ENCODE results near the gene PTTG1IP.

PTTG1IP gene

GRCh38 chr21:44904141-44904923 is 30.8 kb upstream of the PTTG1IP start:
- peak overlapping the region; percentile 72 for H3K27ac Mint-ChIP-seq
- H3K27me3 Mint-ChIP-seq, result no peaks in the 10 kb centered on the region
- peaks cover 94% of the 10 kb centered on the region for H3K4me1 Mint-ChIP-seq (ENCODE audit: low read depth)
- peak overlapping the region; percentile 2 for H3K4me3 Mint-ChIP-seq
- peaks cover 97% of the 10 kb centered on the region for H3K36me3 Mint-ChIP-seq (ENCODE audit: low read depth)
- intact Hi-C loops (cut with micrococcal nuclease), result no loop called here
- H3K9me3 Mint-ChIP-seq, result no peaks in the 10 kb centered on the region

GRCh38 chr21:44903689-44904088 is 30.2 kb upstream of the PTTG1IP start:
- Mint-ChIP-seq H3K27me3 (no peaks in the 10 kb centered on the region), H3K27ac (peak overlapping the region; percentile 72), H3K9me3 (no peaks in the 10 kb centered on the region), H3K36me3 (ENCODE audit: low read depth) (peaks cover 97% of the 10 kb centered on the region), H3K4me3 (no peak overlapping the region), H3K4me1 (ENCODE audit: low read depth) (peaks cover 90% of the 10 kb centered on the region)
- intact Hi-C loops (cut with micrococcal nuclease), result no loop called here

- H3K4me3 Mint-ChIP-seq, result peak overlapping the region; percentile 54
- H3K27me3 Mint-ChIP-seq, result no peaks in the 10 kb centered on the region
- H3K4me1 Mint-ChIP-seq (ENCODE audit: low read depth), result peaks cover 90% of the 10 kb centered on the region
- intact Hi-C loops (cut with micrococcal nuclease), result no loop called here
- H3K36me3 Mint-ChIP-seq (ENCODE audit: low read depth), result peaks cover 98% of the 10 kb centered on the region
- H3K27ac Mint-ChIP-seq, result peak overlapping the region; percentile 72
- no peaks in the 10 kb centered on the region for H3K9me3 Mint-ChIP-seq
Observed at GRCh38 chr21:44903050-44903685, 29.7 kb upstream of the PTTG1IP start.

- Mint-ChIP-seq H3K27me3 (no peaks in the 10 kb centered on the region), H3K4me1 (ENCODE audit: low read depth) (peaks cover 90% of the 10 kb centered on the region), H3K4me3 (peak overlapping the region; percentile 54), H3K27ac (peak overlapping the region; percentile 72), H3K9me3 (no peaks in the 10 kb centered on the region), H3K36me3 (ENCODE audit: low read depth) (peaks cover 100% of the 10 kb centered on the region)
- intact Hi-C loops (cut with micrococcal nuclease), result no loop called here
Observed at GRCh38 chr21:44902268-44903049, 29.0 kb upstream of the PTTG1IP start.

GRCh38 chr21:44901391-44902074 is 28.0 kb upstream of the PTTG1IP start:
- intact Hi-C loops (cut with micrococcal nuclease), result no loop called here

GRCh38 chr21:44900559-44901251 is 27.2 kb upstream of the PTTG1IP start:
- Mint-ChIP-seq H3K4me1 (ENCODE audit: low read depth) (peaks cover 89% of the 10 kb centered on the region), H3K36me3 (ENCODE audit: low read depth) (peaks cover 100% of the 10 kb centered on the region)

More at GRCh38 chr21:44901391-44902074, 28.0 kb upstream of the PTTG1IP start:
- peak overlapping the region; percentile 28 for H3K27ac Mint-ChIP-seq
- peaks cover 100% of the 10 kb centered on the region for H3K36me3 Mint-ChIP-seq (ENCODE audit: low read depth)
- H3K4me1 Mint-ChIP-seq (ENCODE audit: low read depth), result peaks cover 90% of the 10 kb centered on the region
- no peaks in the 10 kb centered on the region for H3K9me3 Mint-ChIP-seq
- no peaks in the 10 kb centered on the region for H3K27me3 Mint-ChIP-seq
- no peak overlapping the region for H3K4me3 Mint-ChIP-seq

GRCh38 chr21:44899768-44900558 is 26.5 kb upstream of the PTTG1IP start:
- H3K4me1 Mint-ChIP-seq (ENCODE audit: low read depth), result peaks cover 84% of the 10 kb centered on the region
- peaks cover 100% of the 10 kb centered on the region for H3K36me3 Mint-ChIP-seq (ENCODE audit: low read depth)
- no peaks in the 10 kb centered on the region for H3K27me3 Mint-ChIP-seq
- peak overlapping the region; percentile 76 for H3K27ac Mint-ChIP-seq
- intact Hi-C loops (cut with micrococcal nuclease), result loop anchor here (5.0 kb wide), 1 partner anchor 32 kb away; no protein-coding TSS in a partner anchor
- no peaks in the 10 kb centered on the region for H3K9me3 Mint-ChIP-seq
- H3K4me3 Mint-ChIP-seq, result no peak overlapping the region

More at GRCh38 chr21:44900559-44901251, 27.2 kb upstream of the PTTG1IP start:
- Mint-ChIP-seq H3K4me3 (no peak overlapping the region), H3K27ac (peak overlapping the region; percentile 76), H3K27me3 (no peaks in the 10 kb centered on the region), H3K9me3 (no peaks in the 10 kb centered on the region)
- intact Hi-C loops (cut with micrococcal nuclease), result no loop called here

GRCh38 chr21:44898851-44899767 is 25.6 kb upstream of the PTTG1IP start:
- Mint-ChIP-seq H3K27ac (peak overlapping the region; percentile 39), H3K9me3 (no peaks in the 10 kb centered on the region), H3K36me3 (ENCODE audit: low read depth) (peaks cover 100% of the 10 kb centered on the region), H3K27me3 (no peaks in the 10 kb centered on the region), H3K4me1 (ENCODE audit: low read depth) (peaks cover 82% of the 10 kb centered on the region), H3K4me3 (no peak overlapping the region)
- intact Hi-C loops (cut with micrococcal nuclease), result loop anchor here (5.0 kb wide), 1 partner anchor 33 kb away; no protein-coding TSS in a partner anchor

- Mint-ChIP-seq H3K27ac (peak overlapping the region; percentile 60), H3K36me3 (ENCODE audit: low read depth) (peaks cover 100% of the 10 kb centered on the region), H3K27me3 (no peaks in the 10 kb centered on the region), H3K4me3 (no peak overlapping the region), H3K4me1 (ENCODE audit: low read depth) (peaks cover 81% of the 10 kb centered on the region), H3K9me3 (no peaks in the 10 kb centered on the region)
- intact Hi-C loops (cut with micrococcal nuclease), result loop anchor here (5.0 kb wide), 1 partner anchor 34 kb away; no protein-coding TSS in a partner anchor
Observed at GRCh38 chr21:44898011-44898488, 24.6 kb upstream of the PTTG1IP start.

GRCh38 chr21:44897326-44898010 is 24.0 kb upstream of the PTTG1IP start:
- Mint-ChIP-seq H3K4me3 (peak overlapping the region; percentile 21), H3K9me3 (no peaks in the 10 kb centered on the region), H3K36me3 (ENCODE audit: low read depth) (peaks cover 100% of the 10 kb centered on the region), H3K27ac (peak overlapping the region; percentile 60), H3K27me3 (no peaks in the 10 kb centered on the region), H3K4me1 (ENCODE audit: low read depth) (peaks cover 81% of the 10 kb centered on the region)
- intact Hi-C loops (cut with micrococcal nuclease), result loop anchor here (5.0 kb wide), 1 partner anchor 35 kb away; no protein-coding TSS in a partner anchor

Measured in dendritic cell treated with granulocyte-macrophage colony-stimulating factor and Interleukin-4, amounts not matched to agents 40 ng/mL and 50 ng/mL, for 4 days (primary cell).